ENCODE measurements around the gene SPACA7.

The SPACA7 gene

GRCh38 chr13:112376050-112376681 lies at the start of gene SPACA7:
Gene SPACA7 (plus strand): TSS chr13:112376355. CDS start chr13:112376386, 31 bp downstream.
- DNase-seq = no peak

- no peak for DNase-seq
Observed at GRCh38 chr13:112326821-112327370, 49.3 kb upstream of the SPACA7 start.

- DNase-seq = no peak
Observed at GRCh38 chr13:112328936-112329335, 47.2 kb upstream of the SPACA7 start.

GRCh38 chr13:112329376-112329775 lies 46.8 kb upstream of the SPACA7 start:
- DNase-seq = no peak

GRCh38 chr13:112330066-112330465 lies 46.1 kb upstream of the SPACA7 start:
- DNase-seq = no peak

GRCh38 chr13:112330479-112331381 lies 45.4 kb upstream of the SPACA7 start:
- no peak for DNase-seq

GRCh38 chr13:112331675-112332074 lies 44.5 kb upstream of the SPACA7 start:
- DNase-seq = no peak

- no peak for DNase-seq
Observed at GRCh38 chr13:112332727-112333126, 43.4 kb upstream of the SPACA7 start.

GRCh38 chr13:112333756-112334543 lies 42.2 kb upstream of the SPACA7 start:
- no peak for DNase-seq

GRCh38 chr13:112335135-112335534 lies 41.0 kb upstream of the SPACA7 start:
- no peak for DNase-seq

GRCh38 chr13:112341446-112341845 lies 34.7 kb upstream of the SPACA7 start:
- no peak for DNase-seq

GRCh38 chr13:112341976-112342735 lies 34.0 kb upstream of the SPACA7 start:
- DNase-seq = no peak

- DNase-seq = no peak
Observed at GRCh38 chr13:112342841-112343361, 33.3 kb upstream of the SPACA7 start.

GRCh38 chr13:112343591-112343990 lies 32.6 kb upstream of the SPACA7 start:
- DNase-seq = no peak

- no peak for DNase-seq
Observed at GRCh38 chr13:112345826-112346172, 30.4 kb upstream of the SPACA7 start.

- no peak for DNase-seq
Observed at GRCh38 chr13:112346173-112346898, 29.8 kb upstream of the SPACA7 start.

- no peak for DNase-seq
Observed at GRCh38 chr13:112346899-112347229, 29.3 kb upstream of the SPACA7 start.

GRCh38 chr13:112347986-112348385 lies 28.2 kb upstream of the SPACA7 start:
- DNase-seq = no peak

- no peak for DNase-seq
Observed at GRCh38 chr13:112348642-112349345, 27.4 kb upstream of the SPACA7 start.

- DNase-seq = no peak
Observed at GRCh38 chr13:112349681-112350080, 26.5 kb upstream of the SPACA7 start.

- DNase-seq = no peak
Observed at GRCh38 chr13:112350300-112350699, 25.9 kb upstream of the SPACA7 start.
